Left lobe of liver (tissue), 2 donors: ENCODE measurements around the gene KIF9. TPM values are rescaled to one million over a fixed set of nuclear protein-coding genes. Genes with fewer than 3 reads are reported as not detected.
"Not testable (repeated sequence)": the region's sequence is repeated elsewhere in the genome, so short reads cannot be mapped to it uniquely, and the experiment has no call there.

ENCODE experiments used
- ATAC-seq: fragments of 200-7000 bp; cut with Tn5 transposase; one replicate; pipeline ENCODE4 v1.9.1; 2020; ENCODE audit warnings: mild to moderate bottlenecking, moderate library complexity
- DNase-seq: peaks from one replicate; pipeline ENCODE4 v3.0.0-alpha.2; 2020; ENCODE audit warnings: low spot score
- total RNA-seq: library from RNA; stranded (reverse); gene quantifications from one replicate; pipeline ENCODE4 v1.2.1, GENCODE V29; 2021
- donor health status: DM: no; HTN: no; CAD: no; lungs with moderate emphysema.
- donor health status: DM: no; HTN: yes; CAD: no.

KIF9 gene
- total RNA-seq, 1 donor from 2014 or later: 1.6 TPM

DNA sequence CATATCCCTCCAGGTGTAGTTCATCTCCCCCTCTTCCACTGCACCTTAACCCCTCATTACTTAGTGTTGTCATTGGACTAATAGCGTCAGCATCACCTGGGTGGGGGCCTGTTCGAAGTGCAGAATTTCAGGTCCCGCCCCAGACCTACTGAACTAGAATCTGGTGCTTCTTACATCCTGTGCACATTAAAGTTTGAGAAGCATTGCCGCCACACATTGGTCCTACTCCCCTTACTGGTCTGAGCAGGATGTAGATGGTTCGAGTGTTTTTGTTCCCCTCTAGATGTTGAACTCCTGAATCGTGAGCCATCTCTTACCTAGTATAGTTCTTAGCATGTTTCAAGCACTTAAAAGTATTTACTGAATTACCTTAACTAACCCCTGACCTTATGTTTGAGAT is 13.4 kb upstream of the KIF9 start:
- ATAC-seq: no peak
- peak; percentile 23 for DNase-seq

DNA sequence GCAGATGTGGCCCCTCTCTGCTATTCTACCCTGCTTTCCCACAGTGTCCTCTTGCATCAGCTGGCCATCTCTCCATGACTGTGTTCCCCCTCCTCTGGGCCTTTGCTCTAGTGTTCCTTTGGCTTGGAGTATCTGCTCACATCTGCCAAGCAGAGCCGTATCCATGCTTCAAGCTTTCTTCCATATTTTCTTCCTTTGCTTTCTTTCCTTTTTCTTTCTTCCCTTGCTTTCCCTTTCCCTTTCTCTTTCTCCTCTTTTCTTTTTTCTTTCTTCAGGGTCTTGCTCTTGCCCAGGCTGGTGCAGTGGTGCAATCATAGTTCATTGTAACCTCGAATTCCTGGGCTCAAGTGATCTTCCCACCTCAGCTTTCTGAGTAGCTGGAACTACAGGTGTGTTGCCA is 12.7 kb upstream of the KIF9 start:
- ATAC-seq: no peak
- no peak for DNase-seq

DNA sequence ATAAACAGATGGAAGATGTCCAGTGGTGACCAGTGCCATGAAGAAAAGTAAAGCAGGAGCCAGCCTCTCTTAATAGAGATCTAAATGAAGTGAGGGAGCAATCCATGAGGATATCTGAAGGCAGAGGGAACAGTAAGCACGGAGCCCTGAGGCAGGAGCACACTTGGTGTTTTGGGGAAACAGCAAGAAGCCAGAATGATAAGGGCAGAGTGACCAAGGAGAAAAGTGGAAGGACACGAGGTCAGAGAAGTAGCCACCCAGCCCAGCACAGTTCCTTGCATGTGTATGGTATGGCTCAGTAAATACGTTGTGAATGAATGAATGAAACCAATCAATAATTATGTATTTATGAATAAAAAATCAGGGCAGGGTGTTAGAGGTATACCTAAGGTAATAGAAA is 11.8 kb upstream of the KIF9 start:
- ATAC-seq (no peak), DNase-seq (no peak)

DNA sequence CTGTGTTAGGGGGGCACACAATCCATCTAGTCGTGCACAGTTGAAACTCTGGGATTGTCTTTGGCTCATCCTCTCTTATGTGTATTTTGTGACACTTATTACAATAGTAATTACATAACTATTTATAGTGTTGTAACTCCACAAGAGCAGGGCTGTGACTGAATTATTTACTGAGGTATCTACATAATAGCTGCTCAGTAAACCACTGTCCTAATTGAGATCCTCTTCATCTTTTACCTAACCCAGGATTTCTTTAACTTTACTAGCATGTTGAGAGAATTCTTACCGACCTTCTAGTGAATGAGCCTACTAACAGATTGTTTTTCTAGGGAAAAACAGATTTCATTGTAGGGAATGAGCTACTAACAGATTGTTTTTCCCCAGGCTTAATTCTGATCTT is 11.2 kb upstream of the KIF9 start:
- DNase-seq (no peak), ATAC-seq (no peak)

DNA sequence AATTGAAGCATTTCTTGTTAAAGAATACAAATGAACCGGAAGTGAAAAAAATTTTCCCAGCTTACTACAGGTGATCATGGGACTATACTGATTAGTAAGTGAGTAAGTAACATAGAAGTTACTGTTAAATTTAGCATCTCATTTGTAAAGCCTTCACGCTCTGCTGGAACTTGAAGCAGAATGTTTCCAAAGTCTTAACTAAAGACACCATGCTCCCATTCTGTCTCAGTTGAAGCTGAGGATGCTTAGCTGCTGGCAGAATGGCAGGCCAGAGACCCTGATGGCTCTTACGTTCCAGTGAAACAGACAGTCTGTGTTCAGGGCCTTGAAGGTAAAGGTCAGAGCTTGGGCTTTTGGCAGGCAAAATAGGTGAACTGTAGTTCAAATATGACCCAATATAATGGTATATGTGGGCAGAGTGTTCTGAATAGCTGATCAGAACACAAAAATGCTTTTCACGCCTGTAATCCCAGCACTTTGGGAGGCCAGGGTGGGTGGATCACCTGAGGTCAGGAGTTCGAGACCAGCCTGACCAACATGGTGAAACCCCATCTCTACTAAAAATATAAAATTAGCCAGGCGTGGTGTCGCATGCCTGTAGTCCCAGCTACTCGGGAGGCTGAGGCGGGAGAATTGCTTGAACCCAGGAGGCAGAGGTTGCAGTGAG is 9.3 kb upstream of the KIF9 start:
- DNase-seq: not testable (repeated sequence)
- peak; percentile 69 for ATAC-seq

DNA sequence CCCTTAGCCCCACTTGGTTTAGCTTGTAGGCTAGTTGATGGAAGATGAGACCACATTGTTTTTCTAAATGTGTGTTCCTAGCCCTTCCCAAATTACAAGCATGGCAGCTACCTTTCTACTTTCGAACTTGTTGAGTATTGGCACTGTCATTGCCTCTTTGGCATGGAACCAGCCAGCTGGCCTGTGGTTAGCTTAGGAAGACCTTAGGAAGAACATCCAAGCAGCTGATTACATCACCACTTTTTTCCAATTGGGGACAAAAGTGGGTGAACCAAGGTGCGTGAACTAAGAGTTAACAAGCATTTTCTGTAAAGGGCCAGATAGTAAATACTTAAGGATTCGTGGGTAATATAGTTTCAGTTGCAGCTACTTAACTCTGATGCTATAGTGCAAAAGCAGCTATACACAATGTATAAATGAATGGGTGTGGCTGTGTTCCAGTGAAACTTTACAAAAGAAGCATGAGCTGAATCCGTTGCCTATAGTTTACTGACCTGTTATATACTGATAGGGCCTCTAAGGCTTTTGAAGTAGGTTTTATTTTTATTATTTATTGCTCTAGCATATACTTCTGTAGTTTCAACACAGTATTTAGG is 8.7 kb upstream of the KIF9 start:
- ATAC-seq (peak; percentile 79), DNase-seq (peak; percentile 71)

DNA sequence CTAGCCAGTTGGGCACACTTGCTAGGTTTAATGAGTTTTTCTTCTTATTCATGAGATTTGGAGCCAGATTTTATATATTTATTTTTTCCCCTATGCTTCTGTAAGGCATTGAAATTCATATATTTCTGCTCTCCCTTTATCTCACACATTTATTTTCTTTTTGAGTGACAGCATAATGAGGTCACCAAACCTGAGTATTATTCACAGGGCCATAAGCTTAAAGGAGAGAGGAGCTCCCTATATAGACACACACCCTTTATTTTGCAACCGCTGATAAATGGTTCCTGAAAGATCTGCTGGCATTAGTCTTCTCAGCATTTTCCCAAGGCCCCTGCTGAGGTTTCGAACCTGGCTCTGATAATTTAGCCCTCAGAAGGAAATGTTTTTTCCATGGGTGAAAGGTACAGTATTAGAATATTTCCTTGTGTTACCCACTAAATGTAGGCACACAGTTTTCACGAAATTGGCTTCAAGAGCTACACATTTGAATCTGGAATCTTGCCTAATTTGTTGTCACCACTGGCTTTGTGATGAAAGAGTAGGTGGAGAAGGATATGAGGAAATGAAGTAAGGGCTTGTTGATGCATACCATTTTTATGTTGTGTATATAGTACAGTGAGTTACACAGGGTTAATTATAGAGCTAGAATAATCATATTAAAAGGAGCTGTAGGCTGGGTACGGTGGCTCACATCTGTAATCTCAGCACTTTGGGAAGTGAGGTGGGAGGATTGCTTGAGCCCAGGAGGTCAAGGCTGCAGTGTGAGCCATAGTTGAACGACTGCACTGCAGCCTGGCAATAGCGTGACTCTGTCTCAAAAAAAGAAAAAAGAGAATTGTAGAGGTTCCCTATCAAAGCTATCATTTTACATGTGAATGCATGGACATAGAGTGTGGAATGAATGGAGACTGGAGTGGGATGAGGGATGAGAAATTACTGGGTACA is 6.6 kb upstream of the KIF9 start:
- DNase-seq (no peak), ATAC-seq (no peak)

DNA sequence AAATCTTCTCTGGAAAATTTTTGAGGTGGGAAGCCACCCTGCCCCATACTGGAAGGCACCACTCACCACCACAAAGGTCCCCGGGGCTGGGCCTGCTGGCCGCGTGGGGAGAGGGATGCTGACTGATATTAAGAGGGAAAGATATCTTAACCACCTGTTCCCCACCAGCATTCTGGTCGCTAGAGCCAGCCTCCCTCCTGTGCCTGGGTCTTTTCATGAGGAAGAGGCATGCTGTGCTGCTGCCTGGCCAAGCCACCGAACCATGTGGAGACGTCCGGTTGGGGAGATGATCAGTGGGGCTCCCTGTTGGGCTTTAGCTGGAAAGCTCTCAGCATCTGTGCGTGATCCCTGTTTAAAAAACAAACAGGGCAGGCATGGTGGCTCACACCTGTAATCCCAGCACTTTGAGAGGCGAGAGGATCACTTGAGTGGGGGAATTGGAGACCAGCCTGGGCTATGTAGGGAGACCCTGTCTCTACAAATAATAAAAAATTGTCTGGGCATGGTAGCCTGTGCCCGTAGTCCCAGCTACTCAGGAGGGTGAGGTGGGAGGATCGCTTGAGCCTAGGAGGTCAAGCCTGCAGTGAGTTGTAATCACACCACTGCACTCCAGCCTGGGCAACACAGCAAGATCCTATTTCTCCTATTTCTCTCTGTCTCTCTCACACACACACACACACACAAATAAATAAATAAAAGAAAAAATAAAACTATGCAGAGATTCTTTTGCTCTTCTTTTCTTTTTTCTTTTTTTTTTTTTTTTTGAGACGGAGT is 1.2 kb upstream of the KIF9 start:
- ATAC-seq: no peak
- DNase-seq: peak; percentile 46

DNA sequence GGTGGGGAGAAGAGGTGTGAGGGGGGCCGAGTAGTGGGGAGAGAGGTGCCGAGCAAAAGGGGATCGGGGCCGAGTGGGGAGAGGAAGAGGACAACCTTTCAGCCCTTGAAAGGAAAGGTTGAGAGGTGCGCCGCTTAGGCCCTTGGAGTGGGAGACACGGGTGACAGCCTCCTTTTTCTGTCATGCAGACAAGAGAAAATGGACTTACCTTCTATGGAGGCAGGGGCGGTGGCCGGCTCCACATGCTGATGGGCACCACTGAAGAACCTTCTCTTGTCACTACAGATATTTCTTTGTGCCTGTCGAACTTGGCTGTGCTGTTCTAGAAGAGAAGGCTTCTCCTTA is 566 bp upstream of the KIF9 start:
- ATAC-seq (peak; percentile 23), DNase-seq (no peak)

DNA sequence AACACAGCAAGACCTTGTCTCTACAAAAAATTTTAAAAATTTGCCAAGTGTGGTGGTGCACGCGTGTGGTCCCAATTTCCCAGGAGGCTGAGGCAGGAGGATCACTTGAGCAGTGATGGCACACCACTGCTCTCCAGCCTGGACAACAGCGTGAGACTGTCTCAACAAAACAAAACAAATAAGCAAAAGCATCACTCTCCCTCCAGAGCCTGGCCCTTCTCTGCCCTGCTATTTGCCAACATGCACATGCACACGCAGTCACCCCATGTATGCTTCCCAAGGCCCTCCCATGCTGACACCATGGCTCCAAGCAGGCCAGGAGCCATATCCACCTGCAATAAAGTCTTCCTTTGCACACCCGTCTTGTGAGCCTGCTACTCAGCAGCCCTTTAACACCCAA is 2.1 kb downstream of the KIF9 start:
- ATAC-seq (no peak), DNase-seq (no peak)

DNA sequence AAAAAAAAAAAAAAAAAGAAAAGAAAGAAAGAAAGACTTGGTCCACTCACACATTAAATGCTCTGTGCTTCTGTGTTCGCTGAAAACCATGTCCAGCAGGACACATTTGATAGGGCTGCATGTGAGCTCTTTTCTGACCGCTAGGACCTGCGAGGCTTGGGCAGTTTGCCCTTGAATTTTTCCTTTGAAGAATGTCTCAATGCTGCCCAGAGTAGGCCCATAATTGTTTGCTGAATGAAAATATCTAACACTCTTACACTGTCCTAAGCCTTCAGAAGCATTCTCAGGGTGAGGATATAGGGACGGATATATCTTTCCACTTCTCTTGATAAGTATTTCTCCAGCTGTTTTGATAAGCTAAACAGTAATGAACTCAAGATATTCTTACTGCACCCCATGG is 6.0 kb downstream of the KIF9 start:
- ATAC-seq (no peak), DNase-seq (no peak)

DNA sequence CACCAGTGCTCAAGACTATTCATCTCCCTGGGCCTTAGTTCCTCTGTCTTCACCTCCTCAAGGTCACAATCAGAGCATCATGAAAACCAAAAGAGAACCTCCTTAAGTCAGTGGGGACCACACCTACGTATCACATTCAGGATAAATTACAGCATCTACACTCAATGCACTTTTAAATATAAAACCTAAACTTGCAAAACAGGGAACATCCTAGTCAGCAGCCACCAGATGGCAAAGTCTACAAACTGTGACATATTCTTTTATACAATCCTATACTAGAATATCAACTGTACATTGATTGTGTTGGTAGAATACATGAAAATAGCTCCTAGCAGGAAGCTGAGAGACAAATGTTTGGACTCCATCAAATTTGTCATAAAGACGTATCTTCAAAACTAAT is 7.9 kb downstream of the KIF9 start:
- no peak for ATAC-seq

DNA sequence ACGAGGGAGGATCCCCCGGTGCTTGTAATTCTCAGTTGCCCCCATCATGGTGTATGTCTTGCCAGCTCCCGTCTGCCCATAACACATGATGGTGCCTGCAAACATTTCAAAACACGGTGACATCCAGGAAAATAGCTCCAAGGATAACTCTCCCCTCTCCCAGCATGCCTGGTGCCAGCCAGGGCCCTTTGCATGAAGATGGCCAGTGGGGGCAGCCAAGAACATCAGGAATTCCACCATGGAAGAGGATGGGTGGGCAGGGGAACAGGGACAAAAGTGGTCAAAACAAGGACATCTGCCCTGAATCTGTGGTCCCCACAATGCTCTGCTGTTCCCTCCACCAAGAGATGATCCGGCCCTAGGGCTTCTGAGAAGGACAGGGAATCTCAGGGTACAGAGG is 9.0 kb downstream of the KIF9 start:
- ATAC-seq (no peak), DNase-seq (no peak)

More for the DNA sequence above, 7.9 kb downstream of the KIF9 start:
- no peak for DNase-seq

DNA sequence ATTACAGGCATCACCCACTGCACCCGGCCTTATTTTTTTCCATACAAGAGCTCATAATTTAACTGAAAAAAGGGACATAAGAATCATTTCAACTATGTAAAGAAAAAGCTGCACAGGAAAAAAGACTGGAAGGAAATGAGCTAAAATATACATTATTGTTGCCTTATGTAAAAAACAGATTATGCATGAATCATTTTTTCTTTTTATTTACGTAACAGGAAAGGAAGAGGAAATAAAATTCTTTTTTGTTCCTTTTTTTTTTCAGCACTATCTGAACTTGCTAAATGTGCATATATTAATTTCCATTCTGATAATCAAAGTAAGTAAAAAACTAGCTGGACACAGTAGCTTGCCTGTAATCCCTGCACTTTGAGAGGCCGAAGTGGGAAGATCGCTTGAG is 12.1 kb downstream of the KIF9 start:
- DNase-seq (no peak), ATAC-seq (no peak)

DNA sequence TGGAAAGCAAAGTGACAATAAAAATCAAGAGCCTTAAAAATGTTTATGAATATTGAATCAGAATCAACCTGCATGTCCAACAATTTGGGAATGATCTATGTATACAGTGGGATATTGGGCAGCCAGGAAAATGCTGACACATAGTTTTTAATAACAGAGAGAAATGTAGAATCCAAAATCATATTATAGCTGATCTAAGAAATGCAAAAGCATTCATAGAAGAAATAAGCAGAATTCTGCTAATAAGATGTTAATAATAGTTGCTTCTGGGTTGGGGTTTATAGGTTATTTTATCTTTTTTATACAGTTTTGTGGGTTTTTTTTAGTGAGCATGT is 15.1 kb downstream of the KIF9 start:
- ATAC-seq (no peak), DNase-seq (no peak)

DNA sequence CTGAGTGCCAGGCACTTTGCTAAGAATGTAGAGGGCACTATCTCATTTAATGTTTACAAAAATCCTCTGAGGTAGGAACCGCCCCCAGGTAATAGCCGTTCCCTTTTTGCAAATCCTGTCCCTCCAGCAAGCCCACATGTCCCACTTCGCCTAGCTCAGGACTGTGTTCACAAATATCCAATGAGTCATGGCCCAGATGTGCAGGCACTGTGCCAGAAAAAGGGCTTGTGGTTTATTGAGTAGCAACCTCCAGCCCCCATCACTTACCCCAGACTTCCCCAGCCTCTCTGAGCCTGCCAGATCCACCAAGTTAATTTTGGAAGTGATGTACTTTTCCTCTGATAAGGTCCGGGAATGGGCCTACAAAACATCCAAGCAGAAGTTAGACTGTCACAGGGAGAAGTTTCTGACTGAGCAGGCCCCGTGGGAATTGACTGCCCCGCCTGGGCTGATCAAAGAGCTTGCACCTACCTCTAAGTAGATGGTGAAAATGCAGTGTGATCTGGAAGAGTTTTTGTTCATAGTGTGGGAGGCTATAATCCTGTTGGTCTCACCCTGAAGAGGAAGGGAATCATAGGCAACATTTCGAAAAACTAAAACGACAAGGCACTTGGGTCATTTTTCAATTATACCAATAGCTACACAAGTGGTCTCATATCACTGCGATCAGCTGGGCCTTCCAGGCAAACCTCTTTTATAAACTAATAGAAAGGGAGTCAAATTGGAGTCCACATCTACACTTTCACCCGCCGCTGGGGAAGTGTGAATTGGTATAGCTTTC is 15.7 kb downstream of the KIF9 start:
- peak; percentile 18 for ATAC-seq
- DNase-seq: no peak

DNA sequence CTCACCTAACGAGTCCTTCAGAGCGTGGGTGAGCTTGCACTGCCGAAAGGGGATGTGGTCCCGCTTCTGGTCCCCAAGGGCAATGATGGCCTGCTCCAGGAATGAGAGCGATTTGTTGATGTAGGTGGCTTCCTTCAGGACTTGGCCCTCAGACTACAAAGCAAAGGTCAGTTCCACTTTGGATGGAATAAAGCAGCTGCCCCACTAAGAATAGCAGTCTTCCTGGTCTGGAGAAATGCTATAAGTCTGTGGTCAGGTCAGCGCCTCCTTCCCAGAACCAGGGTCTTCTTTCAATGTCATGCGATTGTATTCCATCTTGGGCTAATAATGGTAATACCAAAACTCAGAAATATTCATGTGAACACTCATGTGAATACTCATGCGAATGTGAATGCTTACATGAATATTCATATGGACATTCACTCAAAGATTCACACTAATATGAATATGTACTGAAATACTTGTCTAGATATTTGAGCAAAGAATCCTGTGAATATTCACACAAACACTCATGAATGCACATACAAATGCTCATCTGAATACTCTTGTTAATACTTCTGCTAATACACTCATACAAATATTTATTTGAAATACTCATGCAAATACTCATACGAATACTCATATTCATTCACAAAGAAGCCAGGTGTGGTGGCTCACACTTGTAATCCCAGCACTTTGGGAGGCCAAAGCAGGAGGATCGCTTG is 16.7 kb downstream of the KIF9 start:
- ATAC-seq (no peak), DNase-seq (no peak)

DNA sequence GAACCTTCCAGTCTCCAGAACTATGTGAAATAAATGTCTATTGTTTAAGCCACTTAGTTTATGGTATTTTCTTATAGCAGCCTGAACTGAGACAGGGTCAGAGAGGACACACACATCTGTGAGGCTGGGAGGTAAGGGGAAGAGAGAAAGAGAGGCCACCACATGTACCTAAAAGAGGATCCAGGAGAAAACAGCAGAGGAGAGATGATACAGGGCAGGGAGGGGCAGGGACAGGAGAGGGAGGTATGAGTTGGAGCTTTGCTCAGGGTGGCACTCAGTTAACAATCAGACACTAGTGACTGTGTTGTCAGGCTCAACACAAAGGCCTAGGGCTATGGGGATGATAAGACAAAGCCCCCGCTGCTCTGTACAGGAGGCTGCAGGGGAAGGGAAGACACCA is 17.6 kb downstream of the KIF9 start:
- ATAC-seq (no peak), DNase-seq (no peak)

DNA sequence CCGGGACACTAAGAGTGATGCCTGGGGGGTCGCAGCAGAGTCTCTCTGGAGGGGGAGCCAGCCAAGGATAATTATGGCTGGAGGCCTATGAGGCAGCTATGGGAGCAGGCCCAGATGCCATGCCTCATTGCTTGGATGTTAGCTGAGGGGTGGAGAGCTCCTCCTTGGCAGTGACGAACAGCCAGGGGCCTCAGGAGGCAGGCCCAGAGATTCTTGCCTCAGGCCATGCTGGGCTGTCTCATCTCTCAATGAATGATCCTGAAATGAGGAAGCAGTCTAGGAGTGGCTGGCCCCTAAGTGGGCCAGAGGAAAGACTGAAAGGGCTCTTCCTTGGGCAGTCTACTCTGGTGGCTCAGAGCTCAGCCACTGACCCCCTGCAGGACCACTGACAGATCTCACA is 21.3 kb downstream of the KIF9 start:
- ATAC-seq (no peak), DNase-seq (no peak)

DNA sequence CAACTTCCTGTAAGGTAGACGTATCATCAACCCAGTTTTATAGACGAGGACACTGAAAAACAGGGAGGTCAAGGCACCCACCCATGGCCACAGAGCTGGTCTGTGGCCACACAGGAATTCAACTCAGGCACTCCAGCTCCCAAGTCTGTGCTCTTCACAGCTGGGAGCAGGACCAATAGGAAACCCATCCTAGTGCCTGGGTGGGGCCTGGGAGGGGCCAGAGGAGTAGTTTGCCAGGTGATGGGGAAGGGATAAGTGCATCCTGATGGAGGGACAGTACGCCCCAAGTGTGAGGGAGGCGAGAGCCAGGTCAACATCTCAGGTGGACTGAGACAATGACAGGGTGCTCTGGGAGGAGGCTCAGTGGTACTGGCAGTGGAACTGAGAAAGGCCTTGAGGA is 22.0 kb downstream of the KIF9 start:
- no peak for DNase-seq
- ATAC-seq: no peak
